ENCODE results near the gene ADGRG6.
"Not testable (repeated sequence)": the region's sequence is repeated elsewhere in the genome, so short reads cannot be mapped to it uniquely, and the experiment has no call there.

ADGRG6 gene

GRCh38 chr6:142322504-142323198, 20.8 kb downstream of the ADGRG6 start:
- no peak for DNase-seq (ENCODE audit: low read depth)

GRCh38 chr6:142323377-142323776, 21.6 kb downstream of the ADGRG6 start:
- no peak for DNase-seq (ENCODE audit: low read depth)

GRCh38 chr6:142324111-142324510, 22.3 kb downstream of the ADGRG6 start:
- no peak for DNase-seq (ENCODE audit: low read depth)

- no peak for DNase-seq (ENCODE audit: low read depth)
These were observed 23.3 kb downstream of the ADGRG6 start for GRCh38 chr6:142325111-142325510.

- no peak for DNase-seq (ENCODE audit: low read depth)
These were observed 24.7 kb downstream of the ADGRG6 start for GRCh38 chr6:142326540-142326939.

GRCh38 chr6:142328070-142328469, 26.3 kb downstream of the ADGRG6 start:
- no peak for DNase-seq (ENCODE audit: low read depth)

- DNase-seq (ENCODE audit: low read depth), result no peak
These were observed 27.8 kb downstream of the ADGRG6 start for GRCh38 chr6:142329486-142330113.

- DNase-seq (ENCODE audit: low read depth), result no peak
These were observed 29.3 kb downstream of the ADGRG6 start for GRCh38 chr6:142331075-142331551.

- DNase-seq (ENCODE audit: low read depth), result no peak
These were observed 29.8 kb downstream of the ADGRG6 start for GRCh38 chr6:142331601-142332000.

GRCh38 chr6:142332393-142333098, 30.7 kb downstream of the ADGRG6 start:
- DNase-seq (ENCODE audit: low read depth), result no peak

GRCh38 chr6:142333431-142333830, 31.6 kb downstream of the ADGRG6 start:
- DNase-seq (ENCODE audit: low read depth), result no peak

GRCh38 chr6:142334294-142334693, 32.5 kb downstream of the ADGRG6 start:
- DNase-seq (ENCODE audit: low read depth), result no peak

- no peak for DNase-seq (ENCODE audit: low read depth)
These were observed 33.6 kb downstream of the ADGRG6 start for GRCh38 chr6:142335415-142335814.

- no peak for DNase-seq (ENCODE audit: low read depth)
These were observed 34.4 kb downstream of the ADGRG6 start for GRCh38 chr6:142336183-142336582.

- DNase-seq (ENCODE audit: low read depth), result no peak
These were observed 35.0 kb downstream of the ADGRG6 start for GRCh38 chr6:142336787-142337186.

GRCh38 chr6:142339113-142339512, 37.3 kb downstream of the ADGRG6 start:
- DNase-seq (ENCODE audit: low read depth), result no peak

- DNase-seq (ENCODE audit: low read depth), result no peak
These were observed 38.3 kb downstream of the ADGRG6 start for GRCh38 chr6:142339968-142340658.

GRCh38 chr6:142341855-142342330, 40.1 kb downstream of the ADGRG6 start:
- DNase-seq (ENCODE audit: low read depth), result no peak

GRCh38 chr6:142342986-142343385, 41.2 kb downstream of the ADGRG6 start:
- DNase-seq (ENCODE audit: low read depth), result no peak

GRCh38 chr6:142343938-142344337, 42.1 kb downstream of the ADGRG6 start:
- DNase-seq (ENCODE audit: low read depth), result no peak

- DNase-seq (ENCODE audit: low read depth), result no peak
These were observed 43.5 kb downstream of the ADGRG6 start for GRCh38 chr6:142345261-142345660.

- DNase-seq (ENCODE audit: low read depth), result not testable (repeated sequence)
These were observed 44.4 kb downstream of the ADGRG6 start for GRCh38 chr6:142346166-142346565.
